ENCODE data around the gene TDRD7.

DNA sequence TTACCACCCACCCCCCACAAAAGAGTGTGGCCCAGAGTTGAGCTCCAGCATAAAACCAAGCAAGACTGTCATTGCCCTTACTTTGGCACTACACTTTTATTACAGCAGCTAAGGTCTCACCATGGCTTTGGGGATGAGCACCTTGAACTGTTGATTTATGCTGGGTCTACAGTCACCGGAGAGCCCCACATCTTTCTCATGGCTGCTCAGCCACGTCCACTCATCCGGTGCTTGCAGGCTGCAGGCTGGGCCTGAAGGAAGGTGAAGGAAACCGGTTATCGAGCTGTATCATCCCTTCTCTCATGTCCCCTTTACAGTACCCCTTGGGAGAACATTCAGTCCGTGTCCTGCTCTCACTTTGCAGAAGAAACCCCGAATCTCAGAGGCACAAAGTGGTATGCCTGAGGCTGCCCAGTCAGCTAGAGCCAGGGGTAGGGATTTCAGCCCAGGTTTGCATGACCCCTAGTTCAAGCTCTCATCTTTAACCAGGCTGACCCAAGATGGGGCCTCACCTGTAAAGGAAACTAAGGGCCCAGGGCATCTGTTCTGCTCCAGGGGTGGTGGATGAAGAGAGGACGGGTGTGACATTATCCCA, 101.2 kb downstream of the TDRD7 start:
- TF ChIP-seq EP300 (IDR thresholded peaks at IDR 0.05) (no peak), POLR2AphosphoS5 (IDR thresholded peaks at IDR 0.05) (no peak)
- TF ChIP-seq, protein P1, sequence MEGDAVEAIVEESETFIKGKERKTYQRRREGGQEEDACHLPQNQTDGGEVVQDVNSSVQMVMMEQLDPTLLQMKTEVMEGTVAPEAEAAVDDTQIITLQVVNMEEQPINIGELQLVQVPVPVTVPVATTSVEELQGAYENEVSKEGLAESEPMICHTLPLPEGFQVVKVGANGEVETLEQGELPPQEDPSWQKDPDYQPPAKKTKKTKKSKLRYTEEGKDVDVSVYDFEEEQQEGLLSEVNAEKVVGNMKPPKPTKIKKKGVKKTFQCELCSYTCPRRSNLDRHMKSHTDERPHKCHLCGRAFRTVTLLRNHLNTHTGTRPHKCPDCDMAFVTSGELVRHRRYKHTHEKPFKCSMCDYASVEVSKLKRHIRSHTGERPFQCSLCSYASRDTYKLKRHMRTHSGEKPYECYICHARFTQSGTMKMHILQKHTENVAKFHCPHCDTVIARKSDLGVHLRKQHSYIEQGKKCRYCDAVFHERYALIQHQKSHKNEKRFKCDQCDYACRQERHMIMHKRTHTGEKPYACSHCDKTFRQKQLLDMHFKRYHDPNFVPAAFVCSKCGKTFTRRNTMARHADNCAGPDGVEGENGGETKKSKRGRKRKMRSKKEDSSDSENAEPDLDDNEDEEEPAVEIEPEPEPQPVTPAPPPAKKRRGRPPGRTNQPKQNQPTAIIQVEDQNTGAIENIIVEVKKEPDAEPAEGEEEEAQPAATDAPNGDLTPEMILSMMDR (IDR thresholded peaks at IDR 0.05), result no peak
